GM21526 (cell line): Measurements from ENCODE around the gene DOCK9.

Experiments used
- ATAC-seq: cut with Tn5 transposase; IDR thresholded peaks from one replicate; pipeline ENCODE4 v1.9.1; 2021; ENCODE audit warnings: moderate library complexity; ENCODE audit not compliant: unreplicated experiment, low FRiP score

The DOCK9 gene, protein sequence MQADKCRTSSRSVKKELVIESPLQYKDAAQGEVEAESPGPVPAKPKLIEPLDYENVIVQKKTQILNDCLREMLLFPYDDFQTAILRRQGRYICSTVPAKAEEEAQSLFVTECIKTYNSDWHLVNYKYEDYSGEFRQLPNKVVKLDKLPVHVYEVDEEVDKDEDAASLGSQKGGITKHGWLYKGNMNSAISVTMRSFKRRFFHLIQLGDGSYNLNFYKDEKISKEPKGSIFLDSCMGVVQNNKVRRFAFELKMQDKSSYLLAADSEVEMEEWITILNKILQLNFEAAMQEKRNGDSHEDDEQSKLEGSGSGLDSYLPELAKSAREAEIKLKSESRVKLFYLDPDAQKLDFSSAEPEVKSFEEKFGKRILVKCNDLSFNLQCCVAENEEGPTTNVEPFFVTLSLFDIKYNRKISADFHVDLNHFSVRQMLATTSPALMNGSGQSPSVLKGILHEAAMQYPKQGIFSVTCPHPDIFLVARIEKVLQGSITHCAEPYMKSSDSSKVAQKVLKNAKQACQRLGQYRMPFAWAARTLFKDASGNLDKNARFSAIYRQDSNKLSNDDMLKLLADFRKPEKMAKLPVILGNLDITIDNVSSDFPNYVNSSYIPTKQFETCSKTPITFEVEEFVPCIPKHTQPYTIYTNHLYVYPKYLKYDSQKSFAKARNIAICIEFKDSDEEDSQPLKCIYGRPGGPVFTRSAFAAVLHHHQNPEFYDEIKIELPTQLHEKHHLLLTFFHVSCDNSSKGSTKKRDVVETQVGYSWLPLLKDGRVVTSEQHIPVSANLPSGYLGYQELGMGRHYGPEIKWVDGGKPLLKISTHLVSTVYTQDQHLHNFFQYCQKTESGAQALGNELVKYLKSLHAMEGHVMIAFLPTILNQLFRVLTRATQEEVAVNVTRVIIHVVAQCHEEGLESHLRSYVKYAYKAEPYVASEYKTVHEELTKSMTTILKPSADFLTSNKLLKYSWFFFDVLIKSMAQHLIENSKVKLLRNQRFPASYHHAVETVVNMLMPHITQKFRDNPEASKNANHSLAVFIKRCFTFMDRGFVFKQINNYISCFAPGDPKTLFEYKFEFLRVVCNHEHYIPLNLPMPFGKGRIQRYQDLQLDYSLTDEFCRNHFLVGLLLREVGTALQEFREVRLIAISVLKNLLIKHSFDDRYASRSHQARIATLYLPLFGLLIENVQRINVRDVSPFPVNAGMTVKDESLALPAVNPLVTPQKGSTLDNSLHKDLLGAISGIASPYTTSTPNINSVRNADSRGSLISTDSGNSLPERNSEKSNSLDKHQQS (N-terminal part only)

DNA sequence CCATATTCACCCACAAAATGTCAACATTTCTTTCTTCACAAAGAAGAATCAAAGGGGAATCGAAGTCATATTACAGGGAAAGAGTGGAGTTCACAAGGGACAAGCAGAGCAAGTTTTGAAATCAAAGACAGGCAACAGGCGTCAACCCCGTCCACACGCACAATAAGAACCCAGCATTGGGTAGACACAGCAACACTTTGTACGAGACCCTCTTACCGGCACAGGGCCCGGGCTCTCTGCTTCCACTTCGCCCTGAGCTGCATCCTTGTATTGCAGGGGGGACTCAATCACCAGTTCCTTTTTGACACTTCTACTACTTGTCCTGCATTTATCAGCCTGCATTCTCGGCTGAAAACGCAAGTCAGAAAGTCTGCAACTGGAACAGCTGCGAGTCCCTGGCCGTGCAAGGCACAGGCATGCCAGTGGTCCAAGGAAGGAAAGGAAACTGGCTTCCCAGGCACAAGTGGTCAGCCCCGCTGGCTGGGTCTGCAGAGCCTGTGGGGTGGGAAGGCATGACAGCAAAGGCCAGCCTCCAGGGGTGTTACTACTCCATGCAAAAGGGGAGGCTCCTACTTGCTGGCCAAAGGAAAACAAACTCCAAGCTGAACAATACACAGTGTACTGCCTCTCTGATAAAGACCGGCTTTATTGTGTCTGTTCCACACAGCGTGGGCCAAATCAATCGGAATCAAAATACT, at the start of gene DOCK9:
Gene DOCK9 (minus strand): TSS at position 497 of the 698 bp plus-strand sequence. CDS start 155 bp downstream, at position 342.
- no peak for ATAC-seq

DNA sequence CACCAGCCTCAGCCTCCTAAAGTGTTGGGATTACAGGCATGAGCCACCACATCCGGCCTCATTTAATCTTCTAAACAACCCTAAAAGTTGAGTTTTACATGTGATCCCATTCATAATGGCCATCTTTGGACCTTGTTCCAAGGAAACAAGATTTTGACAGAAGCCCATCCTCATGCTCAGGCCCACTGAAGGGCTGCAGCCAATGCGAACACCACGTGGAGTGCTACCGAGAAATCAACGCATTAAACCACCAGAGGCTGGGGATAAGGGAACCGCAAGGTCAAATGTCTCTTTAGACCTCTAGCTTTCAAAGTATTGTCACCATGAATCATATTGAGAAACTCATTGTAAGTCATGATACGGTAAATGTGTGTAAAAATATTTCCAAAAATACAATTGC, 49.4 kb upstream of the DOCK9 start:
- no peak for ATAC-seq

DNA sequence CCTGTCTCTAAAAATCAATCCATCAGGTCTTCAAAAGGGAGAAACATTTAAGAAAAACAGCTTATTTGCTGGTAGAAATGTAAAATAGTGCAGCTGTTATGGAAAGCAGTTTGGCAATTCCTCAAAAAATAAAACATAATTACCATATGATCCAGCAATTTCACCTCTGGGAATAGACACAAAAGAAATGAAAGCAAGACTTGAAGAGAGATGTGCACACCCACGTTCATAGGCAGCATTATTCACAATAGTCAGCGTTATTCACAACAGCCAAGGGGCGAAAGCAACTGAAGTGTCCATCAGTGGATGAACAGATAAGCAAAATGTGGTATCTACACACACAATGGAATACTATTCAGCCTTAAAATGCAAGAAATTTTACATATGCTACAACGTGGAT, 45.1 kb upstream of the DOCK9 start:
- ATAC-seq, result no peak

DNA sequence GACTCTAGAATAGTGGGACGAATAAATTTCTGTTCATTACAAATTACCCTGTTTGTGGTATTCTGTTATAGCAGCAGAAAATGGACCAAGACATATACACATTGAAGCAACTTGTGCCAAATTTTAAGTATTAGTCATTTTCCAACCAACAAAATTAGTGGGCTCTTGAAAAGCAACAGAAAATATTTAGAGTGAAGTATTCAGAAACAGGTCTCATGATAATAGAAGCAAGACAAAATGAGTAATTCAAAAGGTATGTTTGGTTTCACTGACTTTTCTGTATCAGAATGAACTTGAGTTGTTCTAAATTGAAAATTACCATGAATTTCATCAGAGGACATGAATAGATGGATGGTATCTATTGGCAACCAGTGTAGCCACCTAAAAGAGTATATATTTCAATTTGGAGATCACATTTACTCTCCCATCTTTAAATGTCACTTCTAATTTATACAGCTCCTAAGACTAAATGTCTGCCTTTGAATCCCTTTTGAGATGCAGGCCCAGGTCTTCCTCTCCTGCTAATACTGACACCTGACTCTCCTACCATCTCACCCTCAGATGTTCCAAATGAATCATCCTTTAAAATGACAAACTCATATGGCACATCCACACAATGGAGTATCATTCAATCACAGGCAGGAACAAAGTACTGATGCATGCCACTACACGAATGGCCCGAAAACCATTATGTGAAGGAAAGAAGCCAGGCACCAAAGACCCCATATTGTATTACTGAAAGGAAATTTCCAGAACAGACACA, 40.7 kb upstream of the DOCK9 start:
- ATAC-seq, result no peak

DNA sequence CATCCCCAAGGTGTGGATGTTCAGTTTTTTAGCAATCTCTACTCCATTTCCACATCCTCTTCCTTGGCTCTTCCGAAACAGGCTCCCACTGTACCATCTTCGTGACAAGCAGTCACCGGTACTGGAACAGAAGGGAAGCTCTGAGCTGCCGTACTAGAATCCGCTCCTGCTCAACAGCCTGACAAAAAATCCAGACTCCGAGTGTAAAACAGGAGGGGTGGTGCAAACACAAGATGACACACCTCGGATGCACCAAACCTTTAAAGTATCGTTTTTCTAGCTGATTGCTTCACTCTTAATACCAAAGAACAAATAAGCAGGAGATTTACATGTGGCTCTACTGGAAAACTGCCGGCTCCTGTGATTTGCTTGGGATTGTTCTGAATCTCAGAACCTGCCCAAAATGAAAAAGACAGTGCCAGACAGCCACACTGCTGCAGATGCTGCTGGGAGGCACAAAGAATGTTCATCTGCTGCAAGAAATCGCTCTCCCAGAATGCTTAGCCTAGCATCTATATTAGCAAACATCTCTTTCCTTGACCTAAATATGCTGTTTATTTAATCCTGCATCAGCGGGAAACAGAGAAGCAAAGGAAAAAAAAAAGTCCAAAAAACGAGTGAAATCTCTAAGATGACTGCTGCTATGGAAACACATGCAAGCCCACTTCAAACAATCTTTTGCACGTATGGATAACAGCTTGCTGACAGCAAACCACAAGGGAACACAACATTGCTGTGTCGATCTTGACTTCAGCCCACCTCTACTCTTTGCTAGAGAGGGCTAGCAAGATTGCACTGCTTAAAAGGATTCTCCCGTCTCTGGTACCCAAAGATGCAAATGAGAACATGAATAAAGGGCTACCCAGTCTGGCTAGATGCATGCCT, 38.0 kb upstream of the DOCK9 start:
- no peak for ATAC-seq

DNA sequence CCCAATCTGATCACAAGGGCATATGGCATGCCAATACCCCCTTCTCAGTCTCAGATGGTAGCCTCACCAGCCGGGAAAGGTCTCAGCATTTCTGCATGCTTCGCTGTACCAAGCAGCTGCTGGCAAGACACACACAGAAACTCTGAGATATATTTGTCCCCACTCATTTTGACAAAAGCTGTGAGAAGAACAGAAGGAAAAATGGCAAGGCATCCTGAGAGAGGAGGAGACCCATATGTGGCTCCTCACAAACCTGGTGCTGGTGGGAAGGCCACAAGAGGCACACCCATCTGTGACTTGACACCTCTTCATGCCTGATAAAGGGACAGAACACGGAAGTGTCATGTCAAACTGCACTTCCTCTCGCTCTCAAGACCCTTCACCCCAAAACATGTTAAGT, 36.7 kb upstream of the DOCK9 start:
- ATAC-seq, result no peak

DNA sequence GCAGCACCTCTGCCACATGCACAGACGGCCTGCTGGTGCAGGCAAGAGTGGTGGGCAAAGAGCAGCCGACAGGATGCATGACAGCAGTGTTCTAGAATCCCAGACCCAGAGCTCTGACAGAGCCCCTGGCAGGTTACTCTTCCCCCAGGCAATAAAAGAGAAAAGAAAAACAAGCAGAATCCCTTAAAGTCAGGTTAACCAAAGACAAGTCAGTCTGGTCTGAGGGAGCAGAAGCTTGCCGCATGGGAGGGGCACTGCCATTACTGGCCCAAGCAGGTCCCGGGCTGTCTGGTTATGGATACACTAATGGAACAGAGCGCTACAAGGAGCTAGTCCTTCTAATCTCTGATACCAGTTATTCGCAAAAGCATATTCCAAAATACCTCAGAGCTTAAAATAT, 36.1 kb upstream of the DOCK9 start:
- no peak for ATAC-seq

DNA sequence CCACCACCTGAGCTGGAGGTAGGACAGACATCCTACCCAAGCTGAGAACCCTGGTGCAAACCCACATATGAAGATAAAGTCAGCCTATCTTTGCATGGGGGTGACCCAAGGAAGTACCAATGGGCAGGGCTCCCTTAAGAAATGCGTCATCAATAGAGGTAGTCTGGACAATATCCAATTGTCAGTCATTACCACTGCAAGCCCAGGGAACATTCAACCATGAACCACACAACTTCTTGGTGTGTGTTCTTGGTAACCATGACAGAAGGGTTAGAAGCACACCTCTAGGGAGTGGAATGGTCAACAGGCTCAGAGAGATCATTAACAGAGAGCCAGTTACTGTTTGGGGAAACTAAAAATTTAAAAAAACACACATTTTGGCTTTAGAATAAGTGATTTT, 34.7 kb upstream of the DOCK9 start:
- ATAC-seq, result no peak

DNA sequence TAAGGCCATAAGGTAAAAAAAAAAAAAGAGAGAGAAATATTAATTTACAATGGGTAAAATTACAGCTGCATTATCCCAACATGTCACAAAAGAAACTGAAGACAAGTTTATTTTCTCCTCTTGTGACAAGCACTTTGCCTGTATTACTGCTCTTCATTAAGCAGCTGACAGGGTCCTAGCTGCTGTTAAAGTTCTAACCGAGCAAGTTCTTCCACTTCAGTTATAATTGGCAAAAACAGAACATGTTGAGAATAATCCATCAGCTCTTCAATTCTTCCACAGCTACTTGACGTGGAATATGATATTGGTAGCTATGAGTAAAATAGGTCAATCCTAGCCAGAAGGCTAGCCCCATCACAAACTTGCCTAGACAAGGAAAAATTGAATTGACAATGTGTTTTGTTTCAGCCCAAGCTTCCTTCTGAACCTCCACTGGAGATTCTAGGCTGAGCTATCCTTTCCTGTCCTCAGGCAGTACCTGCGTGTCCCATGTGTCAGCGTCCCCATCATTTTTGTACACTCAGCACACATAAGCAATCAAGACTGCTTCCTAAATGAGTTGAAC, 32.2 kb upstream of the DOCK9 start:
- ATAC-seq, result no peak

DNA sequence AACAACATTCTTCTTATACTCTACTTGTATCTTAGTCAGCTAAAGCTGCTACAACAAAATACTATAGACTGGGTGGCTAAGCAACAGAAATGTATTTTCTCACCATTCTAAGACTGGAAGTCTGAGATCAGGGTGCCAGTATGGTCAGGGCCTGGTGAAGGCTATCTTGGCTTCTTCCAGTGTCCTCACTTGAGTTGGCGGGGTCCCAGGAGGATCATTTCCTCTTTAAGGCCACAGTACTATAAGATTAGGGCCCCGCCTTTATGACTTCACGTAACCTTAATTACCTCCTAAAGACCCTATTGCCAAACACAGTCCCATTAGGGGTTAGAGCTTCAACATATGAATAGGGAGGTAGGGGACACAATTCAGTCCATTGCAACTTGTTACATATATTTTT, 30.7 kb upstream of the DOCK9 start:
- ATAC-seq, result no peak

DNA sequence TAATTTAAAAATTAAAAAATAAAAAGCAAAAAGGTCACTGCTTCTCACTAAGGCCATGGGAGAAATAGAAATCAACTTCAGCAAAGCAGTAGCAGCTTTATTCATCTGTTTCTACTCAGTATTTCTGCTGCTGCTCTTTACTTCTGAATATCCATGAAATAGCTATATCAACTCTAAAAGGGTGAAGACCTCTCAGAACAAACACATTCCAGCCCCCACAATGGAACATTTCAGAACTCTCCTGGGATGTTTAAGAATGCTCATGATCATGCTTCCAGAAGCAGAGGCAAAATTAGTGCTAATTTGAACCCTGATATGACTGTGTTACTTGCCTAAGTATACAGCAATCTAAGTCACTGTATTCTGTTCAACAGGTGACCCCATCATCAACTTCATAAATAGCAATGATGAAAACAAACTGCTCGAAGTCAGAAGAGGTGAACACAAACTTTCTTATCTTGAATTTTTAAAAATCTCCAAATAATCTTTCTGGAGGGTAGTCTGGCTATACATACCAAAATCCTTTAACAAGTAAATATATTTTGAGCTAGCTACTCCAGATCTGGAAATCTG, 29.6 kb upstream of the DOCK9 start:
- ATAC-seq, result no peak

DNA sequence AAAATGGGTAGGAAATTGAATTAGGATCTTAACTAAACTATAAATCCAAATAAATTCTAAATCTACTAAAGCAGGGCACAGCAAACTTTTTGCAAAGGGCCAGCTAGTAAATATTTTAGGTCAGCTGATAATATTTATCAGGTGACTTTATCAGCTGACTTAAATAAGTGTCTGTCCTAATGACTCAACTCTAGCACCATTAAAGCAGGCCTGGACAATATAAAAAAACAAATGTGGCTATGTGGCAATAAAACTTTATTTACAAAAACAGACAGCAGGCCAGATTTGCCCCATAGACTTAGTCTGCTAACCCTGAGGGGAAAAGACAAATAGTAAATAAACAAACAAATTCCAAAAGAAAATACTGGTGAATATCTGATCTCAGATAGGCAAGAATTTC, 27.7 kb upstream of the DOCK9 start:
- no peak for ATAC-seq

DNA sequence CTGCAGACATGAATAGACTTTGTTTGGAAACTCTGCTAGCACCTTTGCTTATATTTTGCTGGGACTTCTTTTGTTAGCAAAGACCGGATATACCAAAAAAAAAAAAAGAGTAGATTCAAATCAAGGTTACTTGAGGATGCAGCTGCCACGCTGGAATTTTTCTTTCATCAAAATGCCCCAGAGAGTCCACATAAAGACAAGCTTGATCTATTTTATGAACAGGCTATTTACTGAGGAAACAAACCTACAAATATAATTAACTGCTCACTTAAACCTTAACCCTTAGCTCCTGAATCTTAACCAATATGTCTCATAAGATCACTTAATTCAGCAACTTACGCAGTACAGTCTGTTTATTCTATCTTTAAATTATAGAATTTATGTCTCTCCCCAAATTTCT, 27.1 kb upstream of the DOCK9 start:
- ATAC-seq, result no peak

DNA sequence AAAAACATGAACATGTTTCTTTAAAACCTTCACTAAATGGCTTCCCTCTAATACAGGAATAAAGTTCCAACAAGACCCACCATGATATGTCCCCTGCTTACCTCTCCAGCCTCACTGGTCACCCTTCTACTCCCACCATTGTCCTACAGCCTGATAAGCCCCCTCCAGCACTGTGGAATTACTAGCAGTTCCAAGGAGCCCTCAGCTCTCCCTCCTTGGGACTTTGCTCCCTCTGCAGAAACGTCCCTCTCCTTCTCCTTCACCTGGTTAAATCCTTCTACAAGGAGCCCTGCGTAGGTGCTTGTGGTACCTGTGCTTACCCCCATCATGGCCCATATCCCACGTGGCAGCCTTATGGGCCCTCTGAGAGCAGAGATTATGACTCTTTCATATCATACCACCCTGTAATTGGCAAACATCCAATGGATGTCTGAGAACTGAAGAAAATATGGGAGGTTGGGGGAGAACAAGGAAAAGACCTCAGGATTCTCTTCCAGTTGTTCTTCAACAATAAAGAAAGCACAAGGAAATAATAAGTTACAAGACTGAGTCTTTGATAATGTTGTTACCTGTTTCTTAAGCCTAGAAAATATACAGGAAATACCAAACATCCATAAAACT, 26.1 kb upstream of the DOCK9 start:
- ATAC-seq, result no peak

DNA sequence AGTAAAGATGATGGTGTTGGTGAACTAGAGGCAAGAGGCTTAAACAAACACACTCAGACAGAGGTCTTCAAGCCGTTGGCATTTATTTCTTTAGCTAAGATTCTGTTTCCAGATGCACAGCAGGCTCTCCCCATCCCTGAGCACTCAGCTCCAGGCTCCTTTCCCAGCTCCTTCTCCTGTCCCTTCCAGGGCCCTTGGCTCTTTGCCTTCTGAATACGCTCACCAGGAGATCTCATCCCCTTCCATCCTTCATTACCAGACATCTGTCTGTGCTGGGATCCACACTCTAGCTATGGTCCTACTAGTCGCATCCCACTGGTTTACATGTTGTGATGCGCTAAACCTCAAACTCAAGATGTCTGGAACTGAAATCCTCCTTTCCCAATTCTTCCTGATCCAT, 25.3 kb upstream of the DOCK9 start:
- no peak for ATAC-seq

DNA sequence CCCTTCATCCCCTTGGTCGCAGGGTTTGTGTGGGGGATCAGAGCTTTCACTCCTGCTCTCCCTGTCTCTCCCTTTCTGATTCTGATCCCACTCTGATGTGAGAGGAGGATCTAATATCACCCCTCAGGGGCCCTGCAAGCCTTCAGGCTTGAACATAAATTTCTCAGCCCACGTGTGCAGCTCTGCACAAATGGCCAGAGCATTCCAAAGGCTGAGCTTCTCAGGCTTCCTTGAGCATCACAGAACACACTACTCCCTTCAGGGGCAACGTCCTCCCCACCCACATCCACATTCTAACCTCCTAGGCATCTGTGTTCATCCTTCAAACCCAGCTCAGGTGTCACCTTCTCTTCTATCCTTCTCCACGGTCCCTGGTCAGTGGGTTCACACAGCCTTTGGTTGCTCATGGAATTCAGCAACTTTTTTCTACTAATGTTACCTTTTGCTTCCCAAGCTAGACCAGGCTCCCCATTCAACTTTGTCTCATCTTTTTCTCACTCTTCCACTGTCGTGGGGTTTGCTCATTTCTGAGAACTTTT, 24.4 kb upstream of the DOCK9 start:
- no peak for ATAC-seq

DNA sequence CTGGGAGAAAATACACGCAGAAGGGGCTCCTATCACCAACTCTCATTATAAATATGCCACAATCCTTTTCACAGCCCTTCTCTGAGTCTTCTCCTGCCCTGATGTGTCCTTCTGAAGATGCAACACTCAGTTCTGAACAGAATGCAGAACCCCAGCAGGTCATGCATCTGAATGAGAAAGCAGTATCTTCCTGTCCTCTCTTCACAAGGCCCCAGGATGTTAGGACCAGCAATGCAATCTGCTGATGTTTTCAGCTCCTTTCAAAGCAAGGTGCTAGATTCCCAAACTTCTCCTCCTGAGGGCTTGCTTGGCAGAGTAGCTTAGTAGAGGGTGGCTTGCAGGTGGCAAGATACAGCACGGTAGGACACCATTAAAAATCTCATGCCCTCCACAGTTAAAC, 22.3 kb upstream of the DOCK9 start:
- ATAC-seq, result no peak
